ENCODE data around the gene RNPEP.

GRCh38 chr1:202049129-202049528 is 66.7 kb downstream of the RNPEP start:
- TF ChIP-seq CTCF (IDR thresholded peaks at IDR 0.05; ENCODE audit: low read depth, low read length, poor library complexity, severe bottlenecking) (no peak), EZH2phosphoT487 (IDR thresholded peaks at IDR 0.05; ENCODE audit: borderline replicate concordance, low read length) (no peak)

All from DOHH2 (cell line).